IMR-90 (cell line): Measurements from ENCODE around the gene CHRNA1. TPM values are rescaled to one million over a fixed set of nuclear protein-coding genes. Genes with fewer than 3 reads are reported as not detected.

ENCODE experiments used
- ATAC-seq: fragments of 200-7000 bp; cut with Tn5 transposase; 2 replicates; pipeline ENCODE4 v1.9.1; 2020; ENCODE audit warnings: low read depth, mild to moderate bottlenecking, moderate library complexity
- BruUV-seq: library from RNA; stranded (reverse); fragments of 400-500 nt; replicated peaks from 2 replicates; lab custom pipeline; 2021; lab: Mats Ljungman, UMichigan
- CTCF ChIA-PET: fragments of 300-600 bp; formaldehyde crosslinking; extraction: SDS; loops from one replicate; lab custom pipeline; 2021; ENCODE audit warnings: antibody characterized with exemption; lab: Yijun Ruan, JAX
- POLR2A ChIA-PET: fragments of 300-600 bp; sonication (Branson Sonifier 250); formaldehyde crosslinking; loops from one replicate; lab custom pipeline; 2022; ENCODE audit warnings: antibody characterized with exemption; ENCODE audit not compliant: unreplicated experiment; lab: Charles Lee
- DNase-seq: peaks from one replicate; pipeline ENCODE4 v3.0.0; 2013
- H2AFZ ChIP-seq: replicated peaks from 2 replicates; pipeline ENCODE3; 2013; ENCODE audit warnings: low read length, mild to moderate bottlenecking; ENCODE audit not compliant: poor library complexity
- H2AK5ac ChIP-seq: 2 replicates; pipeline ENCODE4 v1.6.1; 2013; ENCODE audit warnings: low read depth, low read length, inconsistent platforms
- H2AK9ac ChIP-seq: replicated peaks from 2 replicates; pipeline ENCODE3; 2013; ENCODE audit warnings: mild to moderate bottlenecking, low read depth, low read length, moderate library complexity; ENCODE audit not compliant: poor library complexity
- H2BK120ac ChIP-seq: 2 replicates; pipeline ENCODE4 v1.6.1; 2013; ENCODE audit warnings: low read depth, low read length, inconsistent platforms
- H2BK15ac ChIP-seq: 3 replicates; pipeline ENCODE4 v1.6.1; 2013; ENCODE audit warnings: low read depth, low read length, inconsistent platforms
- H2BK20ac ChIP-seq: 2 replicates; pipeline ENCODE4 v1.6.1; 2013; ENCODE audit warnings: low read depth, mild to moderate bottlenecking, inconsistent platforms, low read length, moderate library complexity
- H2BK5ac ChIP-seq: 2 replicates; pipeline ENCODE4 v1.6.1; 2013; ENCODE audit warnings: mild to moderate bottlenecking, low read depth, low read length, inconsistent platforms; ENCODE audit not compliant: poor library complexity, severe bottlenecking
- H3K14ac ChIP-seq: replicated peaks from 2 replicates; pipeline ENCODE4 v1.6.1; 2013; ENCODE audit warnings: low read depth, low read length, inconsistent platforms
- H3K18ac ChIP-seq: 2 replicates; pipeline ENCODE4 v1.6.1; 2013; ENCODE audit warnings: low read depth, low read length, control low read depth
- H3K23ac ChIP-seq: 2 replicates; pipeline ENCODE4 v1.6.1; 2013; ENCODE audit warnings: low read depth, low read length, inconsistent platforms
- H3K27ac ChIP-seq: 2 replicates; pipeline ENCODE4 v1.5.1; 2013; ENCODE audit warnings: mild to moderate bottlenecking, control low read depth, low read length; ENCODE audit not compliant: insufficient read depth
- H3K27me3 ChIP-seq: 2 replicates; pipeline ENCODE4 v1.6.1; 2013; ENCODE audit warnings: low read length; ENCODE audit not compliant: control insufficient read depth, insufficient read depth
- H3K36me3 ChIP-seq: 2 replicates; pipeline ENCODE4 v1.6.1; 2013; ENCODE audit warnings: low read length, mixed read lengths; ENCODE audit not compliant: control insufficient read depth, insufficient read depth
- H3K4ac ChIP-seq: 2 replicates; pipeline ENCODE4 v1.6.1; 2013; ENCODE audit warnings: low read depth, low read length, inconsistent platforms
- H3K4me1 ChIP-seq: 2 replicates; pipeline ENCODE4 v1.6.1; 2013; ENCODE audit warnings: low read length, mixed read lengths; ENCODE audit not compliant: control insufficient read depth, insufficient read depth
- H3K4me2 ChIP-seq: 2 replicates; pipeline ENCODE4 v1.6.1; 2013; ENCODE audit warnings: low read depth, mild to moderate bottlenecking, control low read depth, low read length, moderate library complexity
- H3K4me3 ChIP-seq: 2 replicates; pipeline ENCODE4 v1.5.1; 2013; ENCODE audit warnings: low read depth, mild to moderate bottlenecking, control low read depth, low read length, moderate library complexity; ENCODE audit not compliant: insufficient read depth
- H3K56ac ChIP-seq: 2 replicates; pipeline ENCODE4 v1.6.1; 2013; ENCODE audit warnings: low read length, inconsistent platforms; ENCODE audit not compliant: insufficient read depth; ENCODE audit errors: extremely low read depth
- H3K79me1 ChIP-seq, 2 experiments: 2 replicates each; pipeline ENCODE4 v1.6.1; 2013; ENCODE audit warnings: low read length in 2 of 2, inconsistent platforms in 1 of 2, low read depth in 1 of 2
- H3K9ac ChIP-seq: 2 replicates; pipeline ENCODE4 v1.6.1; 2013; ENCODE audit warnings: low read depth, low read length, control low read depth
- H3K9me1 ChIP-seq: 2 replicates; pipeline ENCODE4 v1.6.1; 2013; ENCODE audit warnings: low read length, inconsistent platforms; ENCODE audit not compliant: insufficient read depth
- H3K9me3 ChIP-seq: 2 replicates; pipeline ENCODE4 v1.6.1; 2013; ENCODE audit warnings: low read length; ENCODE audit not compliant: control insufficient read depth, insufficient read depth
- H4K20me1 ChIP-seq: 2 replicates; pipeline ENCODE4 v1.6.1; 2013; ENCODE audit warnings: low read length, inconsistent platforms; ENCODE audit not compliant: insufficient read depth
- H4K5ac ChIP-seq: 2 replicates; pipeline ENCODE4 v1.6.1; 2013; ENCODE audit warnings: mild to moderate bottlenecking, low read depth, low read length, control low read depth
- H4K8ac ChIP-seq, 2 experiments: 2 replicates each; pipeline ENCODE4 v1.6.1; 2013; ENCODE audit warnings: low read depth in 2 of 2, low read length in 2 of 2, control low read depth in 1 of 2, inconsistent platforms in 1 of 2
- H4K91ac ChIP-seq: 2 replicates; pipeline ENCODE4 v1.6.1; 2013; ENCODE audit warnings: low read depth, low read length, inconsistent platforms; ENCODE audit not compliant: insufficient read depth
- BHLHE40 ChIP-seq: fragments of 150-350 bp; IDR thresholded peaks from 2 replicates; pipeline ENCODE4 v1.6.1; 2016; ENCODE audit warnings: mild to moderate bottlenecking, low read depth, low read length
- CEBPB ChIP-seq: IDR thresholded peaks from 2 replicates; pipeline ENCODE4 v1.6.1; 2012; ENCODE audit warnings: low read depth, low read length, improper control_type of control experiment
- CHD1 ChIP-seq: IDR thresholded peaks from 2 replicates; pipeline ENCODE4 v1.6.1; 2012; ENCODE audit warnings: low read depth, low read length, improper control_type of control experiment
- CTCF ChIP-seq: conservative IDR thresholded peaks from 2 replicates; pipeline ENCODE4 v1.5.1; 2012; ENCODE audit warnings: mild to moderate bottlenecking, low read depth, low read length, improper control_type of control experiment
- ELK1 ChIP-seq: fragments of 150-350 bp; IDR thresholded peaks from 2 replicates; pipeline ENCODE4 v1.6.1; 2016; ENCODE audit warnings: low read depth, mild to moderate bottlenecking, low read length, moderate library complexity, borderline replicate concordance
- FOS ChIP-seq: fragments of 150-350 bp; IDR thresholded peaks from 2 replicates; pipeline ENCODE4 v1.6.1; 2016; ENCODE audit warnings: low read depth, low read length
- MAFK ChIP-seq: IDR thresholded peaks from 2 replicates; pipeline ENCODE4 v1.6.1; 2012; ENCODE audit warnings: low read depth, low read length, improper control_type of control experiment
- MAZ ChIP-seq: IDR thresholded peaks from 2 replicates; pipeline ENCODE4 v1.6.1; 2012; ENCODE audit warnings: low read depth, mild to moderate bottlenecking, low read length, improper control_type of control experiment, moderate library complexity, borderline replicate concordance
- MXI1 ChIP-seq: IDR thresholded peaks from 2 replicates; pipeline ENCODE4 v1.6.1; 2012; ENCODE audit warnings: low read depth, mild to moderate bottlenecking, low read length, moderate library complexity, borderline replicate concordance
- NFE2L2 ChIP-seq: fragments of 150-350 bp; IDR thresholded peaks from 2 replicates; pipeline ENCODE4 v1.6.1; 2016; ENCODE audit warnings: low read depth, mild to moderate bottlenecking, low read length
- POLR2A ChIP-seq: IDR thresholded peaks from 2 replicates; pipeline ENCODE4 v1.6.1; 2012; ENCODE audit warnings: mild to moderate bottlenecking, low read depth, low read length
- RAD21 ChIP-seq: IDR thresholded peaks from 2 replicates; pipeline ENCODE4 v1.6.1; 2012; ENCODE audit warnings: low read length, improper control_type of control experiment
- RCOR1 ChIP-seq: IDR thresholded peaks from 2 replicates; pipeline ENCODE4 v1.6.1; 2012; ENCODE audit warnings: mild to moderate bottlenecking, low read length, improper control_type of control experiment; ENCODE audit not compliant: insufficient replicate concordance
- RFX5 ChIP-seq: IDR thresholded peaks from 2 replicates; pipeline ENCODE4 v1.8.0; 2012; ENCODE audit warnings: low read depth, mild to moderate bottlenecking, low read length, moderate library complexity
- WGBS, 2 experiments: methylation state at CpG; one replicate each; pipeline versions ENCODE4 v1.1.5 to v1.1.7; 2013; ENCODE audit warnings: missing lambda C conversion rate in 2 of 2; ENCODE audit not compliant: insufficient read length in 1 of 2; ENCODE audit errors: extremely low coverage in 2 of 2; 5-methylcytosine and 5-hydroxymethylcytosine counted together
- dilution Hi-C: fragments of 300-500 bp; cut with HindIII; formaldehyde crosslinking; loops from one replicate; pipeline ENCODE4 v1.14.3; 2018; ENCODE audit warnings: low sequenced_read_pairs; ENCODE audit not compliant: unreplicated experiment
- in situ Hi-C: fragments of 300-500 bp; cut with MboI; formaldehyde crosslinking; loops from 3 replicates; pipeline ENCODE4 v1.14.3; 2019; ENCODE audit warnings: low sequenced_read_pairs, inconsistent platforms, mixed read lengths
- intact Hi-C: fragments of 100-400 bp; cut with micrococcal nuclease; formaldehyde crosslinking; loops from 2 replicates; pipeline ENCODE4 v1.10.0; 2022
- polyA plus RNA-seq, 3 experiments: library from polyadenylated mRNA; depleted of rRNA; stranded (reverse); fragments of >200 nt; gene quantifications; 2 replicates each; pipeline ENCODE4 v1.2.3, GENCODE V29; 2012; ENCODE audit warnings: low replicate concordance in 1 of 3
- total RNA-seq: library from RNA; depleted of rRNA; stranded (reverse); fragments of >200 nt; gene quantifications from 2 replicates; pipeline ENCODE4 v1.2.3, GENCODE V29; 2012
- TF ChIP-seq, protein P1 (sequence below): fragments of 150-350 bp; IDR thresholded peaks from 2 replicates; pipeline ENCODE4 v1.6.1; 2017; ENCODE audit warnings: mild to moderate bottlenecking, antibody characterized with exemption, low read length, low read depth

The CHRNA1 gene
- total and polyA plus RNA-seq, 2 of the 4 experiments (the other 2 are of a cell fraction), result 0.75 to 0.90 TPM

GRCh38 chr2:174759381-174760065, 4.7 kb downstream of the CHRNA1 start:
- Histone ChIP-seq H3K9ac (no peak overlapping the region), H3K4ac (no peak overlapping the region), H3K9me1 (peaks cover 15% of the 10 kb centered on the region), H3K4me2 (no peak overlapping the region), H4K8ac (no peak overlapping the region), H2AK9ac (no peak overlapping the region), H3K18ac (no peak overlapping the region), H2BK120ac (no peak overlapping the region; the same call in 1 of the 2 replicates), H4K20me1 (no peaks in the 10 kb centered on the region), H3K9me3 (no peaks in the 10 kb centered on the region), H3K4me3 (no peak overlapping the region), H3K14ac (0 out of 2 replicates have a peak overlapping the region, but pooled peaks have one; percentile 9), H2BK5ac (no peak overlapping the region), H4K5ac (no peak overlapping the region), H2BK20ac (no peak overlapping the region), H3K27me3 (no peaks in the 10 kb centered on the region), H3K27ac (no peak overlapping the region), H3K56ac (no peak overlapping the region), H4K91ac (no peak overlapping the region), H2AFZ (no peak overlapping the region), H2BK15ac (0 out of 3 replicates have a peak overlapping the region, but pooled peaks have one; percentile 9), H3K4me1 (peaks cover 12% of the 10 kb centered on the region), H3K79me1 (no peaks in the 10 kb centered on the region), H2AK5ac (peak overlapping the region; percentile 23; the same call in 1 of the 2 replicates), H3K36me3 (no peaks in the 10 kb centered on the region), H3K23ac (no peak overlapping the region)
- no peak for ATAC-seq
- no TSS peak for BruUV-seq
- no peak for DNase-seq
- intact Hi-C loops (loop anchor here (5.0 kb wide), 1 partner anchor 338 kb away; no protein-coding TSS in a partner anchor), in situ Hi-C loops (no loop called here), dilution Hi-C loops (loop anchor here (25.0 kb wide), 1 partner anchor 228 kb away; no protein-coding TSS in a partner anchor)
- WGBS, 2 experiments, result no CpG with 5 or more reads among the region's 11 CpGs
- CTCF ChIA-PET, result no interaction called here
- POLR2A ChIA-PET, result no interaction called here
- TF ChIP-seq CHD1 (no peak), RCOR1 (no peak), ELK1 (no peak), MAZ (no peak), FOS (no peak), MAFK (no peak), BHLHE40 (no peak), NFE2L2 (no peak), CTCF (no peak), RAD21 (no peak), POLR2A (no peak), CEBPB (no peak), MXI1 (no peak), RFX5 (no peak)
- TF ChIP-seq, protein P1, sequence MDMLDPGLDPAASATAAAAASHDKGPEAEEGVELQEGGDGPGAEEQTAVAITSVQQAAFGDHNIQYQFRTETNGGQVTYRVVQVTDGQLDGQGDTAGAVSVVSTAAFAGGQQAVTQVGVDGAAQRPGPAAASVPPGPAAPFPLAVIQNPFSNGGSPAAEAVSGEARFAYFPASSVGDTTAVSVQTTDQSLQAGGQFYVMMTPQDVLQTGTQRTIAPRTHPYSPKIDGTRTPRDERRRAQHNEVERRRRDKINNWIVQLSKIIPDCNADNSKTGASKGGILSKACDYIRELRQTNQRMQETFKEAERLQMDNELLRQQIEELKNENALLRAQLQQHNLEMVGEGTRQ, result no peak
